Heart left ventricle (tissue), 13 donors: ENCODE results near the gene ARHGAP19.

ENCODE experiments used
- CTCF ChIP-seq, 12 donors: fragments of 200-600 bp; sonication (generic) in 4 of 12; IDR thresholded peaks; one replicate each; pipeline versions ENCODE4 v1.5.0 to v1.8.0; 2018 to 2022; ENCODE audit warnings: antibody characterized with exemption in 12 of 12, mild to moderate bottlenecking in 5 of 12
- POLR2A ChIP-seq, 2 donors: fragments of 450-650 bp; IDR thresholded peaks; one replicate each; pipeline ENCODE4 v1.6.1; 2017; ENCODE audit warnings: antibody characterized with exemption in 2 of 2, mild to moderate bottlenecking in 2 of 2, moderate library complexity in 2 of 2
- donor health status: ischemic (EF 13 %, LVEDD 7.1; RV severe dilation, severe dysfunction).
- donor health status: DM: no; HTN: yes; CAD: no.
- donor health status: DM: no; HTN: no; CAD: no.
- donor health status: ischemic (EF 25% LVEDD 6.9; RV normal size, moderate dysfunction).
- donor health status: ischemic (EF 25% LVEDD 5.7; RV mildly dilated, moderate dysfunction).
- donor health status: ischemic (EF 35%, LVEDD 5.7; RV mildly dilated, moderate dysfunction).
- donor health status: nonischemic (EF 11% LVEDD 7.7; RV severe dilation, severe dysfunction).
- donor health status: DM: yes; HTN: yes; CAD: no.
- donor health status: PGD.
- donor health status: ischemic (EF 29% LVEDD 5.4; RV normal size, mild dysfunction).
- donor health status: nonischemic (EF 23%, LVEDD 6.1; RV moderate dilation, normal function).

DNA sequence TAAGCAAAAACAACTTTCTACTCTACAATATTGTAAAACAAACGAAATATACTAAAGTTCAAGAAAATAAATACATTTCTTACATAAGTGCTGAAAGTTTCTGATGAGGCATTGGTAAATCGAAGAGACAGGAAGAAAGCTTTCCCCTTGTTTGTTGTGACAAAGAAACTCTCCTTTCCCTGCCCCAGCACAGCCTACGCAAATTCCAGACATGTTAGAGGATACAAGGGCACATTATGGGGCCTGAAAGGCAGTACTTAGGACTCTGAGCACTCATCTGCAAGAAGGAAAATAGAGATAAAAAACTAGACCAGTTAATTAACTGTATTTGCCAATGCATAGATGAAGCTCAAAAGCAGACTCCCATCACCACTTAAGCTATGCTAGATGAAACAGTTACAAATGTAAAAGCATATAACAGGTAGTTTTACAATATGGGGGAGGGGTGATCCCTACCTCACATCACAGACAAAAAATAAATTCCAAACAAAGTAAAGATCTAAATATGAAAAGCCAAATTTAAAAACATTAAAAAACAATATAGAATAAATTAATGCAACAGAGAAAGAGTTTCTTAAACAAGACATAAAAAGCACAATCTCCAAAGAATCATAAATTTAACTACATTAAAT lies 21.8 kb downstream of the ARHGAP19 start:
- TF ChIP-seq CTCF (IDR thresholded peaks at IDR 0.05) (no peak), POLR2A (IDR thresholded peaks at IDR 0.05) (no peak)
